Stimulated activated CD4-positive, alpha-beta T cell treated with anti-CD3 and anti-CD28 coated beads, Interleukin-15, amount 100 ng/mL, for 24 hours (primary cell): ENCODE measurements around the gene MRPL32.

ENCODE experiments used
- DNase-seq: peaks from one replicate; pipeline ENCODE4 v3.0.0-alpha.2; 2020

The MRPL32 gene

DNA sequence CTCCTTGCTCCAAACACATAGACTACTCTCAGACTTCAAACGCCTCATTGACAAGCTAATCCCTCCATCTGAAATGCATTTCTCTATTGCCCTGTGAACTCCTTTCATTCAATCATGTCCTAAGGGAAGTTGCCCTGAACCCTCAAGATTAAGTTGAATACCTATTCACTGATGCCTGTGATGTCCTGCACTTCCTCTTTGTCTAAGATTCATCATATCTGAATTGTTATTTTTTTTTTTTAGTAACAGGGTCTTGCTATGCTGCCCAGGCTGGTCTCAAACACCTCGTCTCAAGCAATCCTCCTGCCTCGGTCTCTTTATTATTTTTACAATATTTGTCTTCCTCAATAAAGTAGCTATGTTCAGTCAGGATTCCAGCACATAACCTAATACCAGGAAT, 3.4 kb upstream of the MRPL32 start:
- DNase-seq, result no peak

DNA sequence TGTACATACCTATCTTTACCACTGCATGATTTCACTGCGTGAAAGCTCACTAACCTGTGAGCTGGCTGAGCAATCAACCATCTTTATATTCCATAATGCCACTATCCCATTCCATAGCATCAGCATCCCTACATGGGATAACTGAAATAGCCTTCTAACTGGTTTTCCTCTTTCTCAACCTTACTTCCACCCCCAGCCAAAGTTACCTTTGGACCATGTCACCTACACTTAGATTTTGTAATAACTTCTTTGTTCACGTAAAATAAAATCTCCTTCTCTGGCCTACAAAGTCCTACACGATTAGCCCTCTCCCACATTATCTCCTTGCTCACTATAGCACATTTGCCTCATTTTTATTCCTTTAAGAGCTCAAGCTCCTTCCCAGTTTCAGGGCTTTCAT, 2.7 kb upstream of the MRPL32 start:
- DNase-seq, result no peak

DNA sequence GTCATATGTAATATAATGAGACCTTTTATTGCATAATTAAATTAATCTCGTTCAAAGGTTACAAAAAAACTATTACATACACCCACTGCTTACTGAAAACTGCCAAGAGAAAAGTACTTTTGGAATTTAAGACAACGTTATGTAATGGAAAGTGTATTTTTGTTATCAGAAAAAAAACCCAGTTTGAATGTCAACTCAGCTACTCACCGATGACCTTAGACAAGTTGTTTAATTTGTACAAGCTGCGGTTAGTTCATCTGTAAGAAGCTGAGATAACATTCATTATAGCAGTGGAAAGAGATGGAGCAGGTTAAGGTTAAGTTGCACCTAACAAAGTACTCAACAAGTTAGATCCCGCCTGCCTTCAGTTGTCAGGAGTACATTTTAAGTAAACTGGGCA, 1.3 kb upstream of the MRPL32 start:
- DNase-seq, result no peak

DNA sequence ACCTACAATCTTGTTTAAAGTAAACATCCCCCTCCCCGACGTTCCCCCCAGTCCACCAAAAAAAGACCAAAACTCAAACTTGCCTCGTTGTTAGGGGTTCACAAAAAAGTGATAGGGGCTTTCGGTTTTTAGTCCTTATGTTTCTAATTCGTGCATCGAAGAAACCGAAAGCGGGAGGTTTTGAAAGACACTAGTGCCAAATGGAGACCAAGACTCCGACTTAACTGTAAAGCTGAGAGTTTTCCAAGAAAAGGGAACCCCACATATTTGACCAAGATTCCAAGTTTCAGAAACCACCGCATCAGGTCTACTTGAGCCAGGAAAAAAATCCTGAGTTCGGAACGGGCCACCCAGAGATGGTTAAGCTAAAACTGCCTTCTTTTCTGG, 736 bp upstream of the MRPL32 start:
- DNase-seq, result no peak

DNA sequence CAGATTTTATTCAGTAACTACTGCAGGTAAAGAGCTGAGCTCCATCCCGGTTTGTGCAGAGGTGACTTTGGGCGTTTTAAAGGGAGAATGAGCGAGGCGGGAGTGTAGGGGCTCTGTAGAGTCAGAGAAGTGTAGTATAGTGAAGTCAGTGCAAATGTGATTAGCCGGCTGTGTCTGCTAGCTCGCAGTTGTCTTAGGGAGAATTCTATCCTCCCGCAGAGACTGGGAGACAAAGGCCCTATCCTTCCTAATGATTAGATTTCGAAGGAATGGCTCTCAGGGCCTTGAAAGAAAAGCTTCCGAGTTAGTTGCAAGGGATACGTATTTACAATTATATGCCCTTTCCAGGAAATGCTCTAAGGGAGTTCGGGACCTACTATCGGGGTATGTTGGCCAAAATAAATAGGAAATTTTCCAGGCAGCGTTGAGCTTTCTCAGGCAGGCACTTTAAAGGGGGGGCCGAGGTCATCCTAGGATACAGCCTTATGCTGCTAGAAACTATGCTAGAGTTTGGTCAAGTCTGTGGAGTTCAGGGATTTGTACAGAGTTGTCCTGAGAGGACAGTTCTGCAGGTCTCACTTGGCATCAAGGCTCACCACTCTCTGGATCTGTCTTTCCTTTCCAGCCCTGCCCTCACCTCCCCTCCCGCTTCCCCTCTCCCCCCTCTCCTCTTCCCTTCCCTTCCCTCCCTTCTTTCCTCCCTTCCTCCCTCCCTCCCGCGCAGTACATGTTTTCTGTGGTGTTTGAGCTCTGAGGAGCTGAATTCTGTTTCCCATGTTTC, 825 bp downstream of the MRPL32 start:
- DNase-seq, result no peak

DNA sequence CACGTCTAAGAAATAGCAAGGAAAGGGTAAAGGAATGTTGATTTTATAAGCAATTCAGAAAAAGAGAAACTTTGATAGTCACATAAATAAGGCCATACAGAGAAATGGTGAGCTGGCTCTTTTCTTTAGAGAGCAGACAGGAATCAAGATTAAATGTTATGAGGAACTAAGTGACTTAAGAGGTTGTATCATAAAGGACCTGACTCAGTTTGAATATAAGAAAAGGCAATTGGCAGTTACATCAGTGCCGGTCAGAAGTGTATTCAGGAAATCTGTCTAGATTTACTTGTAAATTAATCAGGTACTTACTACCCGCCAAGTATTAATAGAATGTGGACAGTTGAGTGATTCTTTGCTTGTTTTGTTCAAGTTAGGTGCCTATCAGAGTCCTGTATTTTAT, 2.1 kb downstream of the MRPL32 start:
- no peak for DNase-seq

DNA sequence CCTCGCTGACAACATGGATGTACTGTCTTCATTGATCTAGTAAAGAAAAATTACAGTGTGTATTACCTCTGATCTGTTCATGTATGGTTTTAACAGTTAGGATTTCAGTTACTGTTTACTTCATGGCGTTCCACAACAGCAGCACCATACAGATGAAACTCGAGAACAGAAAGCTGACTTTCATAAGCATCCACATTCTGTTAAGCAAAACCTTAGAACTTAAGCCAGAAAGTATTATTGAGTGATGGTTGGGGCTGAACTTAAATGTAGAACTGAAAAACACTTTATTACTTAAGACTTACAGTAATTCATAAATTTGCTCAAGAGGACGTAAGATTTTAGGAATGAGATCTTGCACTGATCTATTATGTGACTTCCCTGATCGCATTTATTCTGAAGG, 3.7 kb downstream of the MRPL32 start:
- DNase-seq, result no peak

DNA sequence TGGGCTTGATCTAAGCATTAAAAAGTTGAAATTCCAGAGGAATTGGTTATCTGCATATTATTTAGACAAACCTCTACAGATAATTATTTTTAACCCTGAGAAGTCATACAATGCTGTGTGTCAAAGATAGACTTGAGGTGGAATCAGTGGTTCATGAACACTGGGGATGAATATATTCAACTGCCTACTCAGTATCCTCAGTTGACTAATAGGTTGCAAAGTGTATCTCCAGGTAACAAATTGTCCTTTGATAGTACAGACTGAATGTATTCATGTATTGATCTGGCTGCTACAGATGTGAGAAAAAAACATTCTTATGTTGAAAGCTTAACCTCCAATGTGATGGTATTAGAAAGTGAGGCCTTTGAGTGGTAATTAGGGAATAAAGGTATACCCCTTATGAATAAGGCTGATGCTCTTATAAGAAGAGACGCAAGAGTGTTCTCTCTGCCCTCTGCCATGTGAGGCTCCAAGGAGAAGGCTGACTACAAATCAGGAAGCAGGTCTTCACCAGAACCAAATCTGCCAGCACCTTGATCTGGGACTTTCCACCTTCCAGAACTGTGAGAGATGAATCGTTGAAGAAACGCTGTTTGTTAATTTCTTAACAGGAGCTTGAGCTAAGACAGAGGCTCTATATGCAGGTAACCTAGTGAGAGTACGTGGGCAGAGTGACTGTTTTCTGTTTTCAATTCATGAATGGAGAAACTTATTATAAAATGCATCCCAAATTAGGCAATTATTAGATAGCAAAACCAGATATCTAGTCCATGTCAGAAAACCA, 7.5 kb downstream of the MRPL32 start:
- DNase-seq, result peak; percentile 15

DNA sequence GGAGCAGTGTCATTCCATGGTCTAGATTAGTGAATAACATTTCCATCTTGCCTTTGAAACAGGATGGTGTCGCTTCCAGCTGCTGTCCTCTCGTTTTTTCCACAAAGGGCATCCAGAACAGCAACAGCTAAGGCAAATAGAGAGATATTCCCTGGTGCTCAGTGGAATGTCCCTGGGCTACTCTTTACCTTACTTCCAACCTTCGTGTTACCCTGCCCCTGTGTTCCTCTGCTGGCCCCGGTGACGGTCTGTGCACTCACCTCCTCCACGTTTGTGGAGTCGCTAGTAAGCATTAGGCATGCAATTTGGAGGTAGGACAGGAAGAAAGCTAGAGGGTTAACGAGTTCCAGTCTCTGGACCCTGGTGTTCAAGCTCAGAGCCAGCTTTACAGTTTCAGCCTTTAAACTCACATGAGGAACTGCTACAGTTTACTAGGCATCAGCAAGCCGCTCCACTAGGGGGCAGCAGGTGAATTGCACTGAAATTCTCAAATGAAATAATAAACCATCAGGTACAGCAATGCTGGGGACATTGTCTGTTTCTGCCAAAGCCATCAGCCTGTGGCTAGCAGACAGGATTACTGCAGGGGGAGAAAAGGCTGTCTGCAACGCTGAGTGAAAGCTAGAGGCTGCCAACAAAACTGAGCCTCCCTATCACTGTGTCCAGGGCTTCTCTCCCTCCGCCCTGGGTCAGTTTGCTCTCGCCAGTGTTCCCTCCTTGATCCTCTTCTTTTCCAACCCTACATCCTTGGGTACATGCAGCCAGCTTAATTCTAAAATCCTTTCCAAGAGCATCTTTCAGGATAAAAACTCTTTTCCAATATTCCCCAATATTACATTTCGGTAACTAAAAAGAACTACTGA, 9.0 kb downstream of the MRPL32 start:
- peak; percentile 86 for DNase-seq

DNA sequence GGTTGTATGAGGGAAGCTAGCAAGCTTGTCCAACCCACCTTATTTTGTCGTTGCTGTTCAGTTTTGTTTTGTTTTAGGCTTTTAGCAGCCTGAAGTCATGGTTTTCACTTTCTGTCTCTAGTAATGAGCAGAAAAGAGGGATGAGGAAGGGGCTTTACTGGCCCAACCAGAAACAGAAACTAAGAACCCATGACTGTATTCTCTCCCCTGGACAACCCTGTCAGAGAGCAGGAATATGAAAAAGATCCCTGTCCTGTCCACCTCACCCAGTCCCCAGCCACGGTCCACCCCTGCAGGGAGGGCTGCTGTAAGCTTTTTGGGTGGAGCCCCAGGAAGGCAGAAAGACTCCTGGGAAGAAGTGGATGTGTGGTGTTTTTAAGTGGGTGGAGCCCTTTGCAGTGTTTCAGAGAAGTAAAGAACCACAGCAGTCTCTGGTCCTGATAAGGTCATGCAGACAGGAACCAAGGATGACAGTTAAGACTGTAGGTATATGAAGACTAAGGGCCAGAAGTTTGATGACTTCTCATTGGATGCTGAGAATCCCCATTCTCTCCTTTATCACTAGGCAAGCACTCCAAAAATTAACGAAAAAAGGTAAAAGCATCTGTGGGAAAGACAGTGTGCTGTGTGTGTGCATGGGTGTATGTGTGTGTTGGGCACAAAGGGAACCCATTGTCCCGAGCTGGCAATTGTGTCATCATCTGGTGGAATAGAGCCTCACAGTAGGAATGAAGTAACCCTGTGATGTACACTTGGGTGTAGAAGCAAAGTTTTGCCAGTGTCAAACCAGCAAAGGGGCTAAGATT, 13.8 kb downstream of the MRPL32 start:
- no peak for DNase-seq

DNA sequence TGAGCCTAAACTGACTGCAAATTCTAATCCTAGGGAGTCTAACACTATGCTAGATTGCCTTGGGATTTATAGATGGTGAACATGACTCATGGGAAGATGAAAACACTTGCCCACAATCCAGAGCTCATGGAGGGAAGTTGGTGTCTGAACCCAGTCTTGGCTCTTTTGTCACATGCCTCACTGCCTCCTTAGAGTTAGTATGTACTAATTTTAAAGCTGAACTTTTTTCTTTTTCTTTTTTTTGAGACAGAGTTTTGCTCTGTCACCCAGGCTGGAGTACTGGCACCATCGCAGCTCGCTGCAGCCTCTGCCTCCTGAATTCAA, 14.4 kb downstream of the MRPL32 start:
- DNase-seq, result no peak

DNA sequence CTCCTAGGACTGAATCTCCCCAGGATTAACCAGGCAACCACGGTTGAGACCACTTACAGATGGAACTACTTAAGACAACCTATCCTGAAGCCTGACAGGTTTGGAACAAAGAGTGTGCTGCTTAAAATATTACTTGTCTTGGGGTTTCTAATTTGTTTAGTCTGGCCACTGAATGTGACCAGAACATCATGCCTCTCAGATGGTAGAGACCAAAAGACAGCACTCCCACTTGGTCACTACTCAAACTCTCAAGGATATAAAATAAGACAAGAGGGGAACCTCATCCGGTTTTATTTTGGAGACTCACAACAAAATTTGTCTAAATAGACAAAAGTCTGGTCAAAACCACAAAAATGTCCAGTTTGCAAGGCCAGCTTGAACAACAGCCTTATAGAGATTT, 15.3 kb downstream of the MRPL32 start:
- DNase-seq, result no peak

DNA sequence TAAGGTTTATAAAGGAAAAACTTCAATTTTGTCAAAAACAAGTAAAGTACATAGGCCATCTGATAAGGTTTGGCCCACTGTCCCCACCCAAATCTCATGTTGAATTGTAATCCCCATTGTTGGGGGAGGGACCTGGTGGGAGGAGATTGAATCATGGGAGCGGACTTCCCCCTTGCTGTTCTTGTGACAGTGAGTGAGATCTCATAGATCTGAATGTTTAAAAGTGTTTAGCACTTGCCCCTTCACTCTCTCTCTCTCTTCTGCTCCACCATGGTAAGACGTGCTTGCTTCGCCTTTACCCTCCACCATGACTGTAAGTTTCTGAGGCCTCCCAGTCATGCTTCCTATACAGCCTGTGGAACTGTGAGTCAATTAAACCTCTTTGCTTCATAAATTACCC, 18.2 kb downstream of the MRPL32 start:
- no peak for DNase-seq

DNA sequence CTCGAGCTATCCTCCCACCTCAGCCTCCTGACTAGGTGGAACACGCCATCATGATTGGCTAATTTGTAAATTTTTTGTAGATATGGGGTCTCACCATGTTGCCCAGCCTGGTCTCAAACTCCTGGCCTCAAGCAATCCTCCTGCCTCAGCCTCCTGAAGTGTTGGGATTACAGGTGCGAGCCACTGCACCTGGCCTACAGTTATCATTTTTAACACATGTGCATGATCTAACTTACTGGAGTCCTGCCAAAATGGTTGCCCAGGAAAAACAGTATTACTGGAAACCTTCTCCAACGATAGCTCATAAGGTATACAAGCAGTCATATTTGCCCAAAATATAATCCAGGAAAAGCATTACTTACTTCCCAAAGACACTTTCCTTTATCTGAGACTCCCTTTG, 20.2 kb downstream of the MRPL32 start:
- DNase-seq, result no peak

DNA sequence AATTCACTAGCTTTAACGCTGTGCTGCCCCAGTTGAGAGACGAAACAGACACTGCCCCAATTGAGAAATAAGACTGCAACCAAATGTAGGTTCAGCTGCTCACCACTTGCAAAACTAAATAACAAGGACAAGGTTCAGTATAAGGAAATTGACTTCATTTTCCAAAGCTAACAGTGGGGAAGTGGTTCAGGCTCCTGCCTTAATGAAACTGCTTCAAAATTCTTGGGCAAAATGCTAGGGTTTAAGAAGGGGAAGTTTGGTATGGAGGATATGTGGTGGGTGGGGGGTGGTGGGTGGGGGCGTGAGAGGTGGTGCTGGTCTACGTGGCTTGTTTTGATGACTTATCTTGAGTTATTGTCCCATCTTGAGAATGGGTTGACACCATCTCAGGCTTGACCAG, 21.8 kb downstream of the MRPL32 start:
- no peak for DNase-seq

DNA sequence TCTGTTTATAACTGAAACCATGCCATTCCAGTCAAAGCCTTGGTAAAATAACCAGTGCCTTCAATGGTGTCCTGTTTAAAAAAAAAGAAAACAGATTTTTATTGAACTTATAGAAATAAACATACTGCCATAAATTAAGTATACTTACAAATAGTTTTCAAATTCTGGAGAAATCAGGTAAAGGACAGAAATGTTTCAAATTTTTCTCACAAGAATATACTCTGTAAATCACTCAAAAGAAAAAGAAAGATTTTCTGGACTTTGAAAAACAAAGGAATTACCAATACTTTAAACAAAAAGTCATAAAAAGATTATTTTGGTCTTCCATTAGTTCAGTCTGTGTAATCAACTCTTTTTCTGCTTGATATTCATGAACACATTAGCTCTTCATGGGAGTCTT, 23.9 kb downstream of the MRPL32 start:
- DNase-seq, result no peak

DNA sequence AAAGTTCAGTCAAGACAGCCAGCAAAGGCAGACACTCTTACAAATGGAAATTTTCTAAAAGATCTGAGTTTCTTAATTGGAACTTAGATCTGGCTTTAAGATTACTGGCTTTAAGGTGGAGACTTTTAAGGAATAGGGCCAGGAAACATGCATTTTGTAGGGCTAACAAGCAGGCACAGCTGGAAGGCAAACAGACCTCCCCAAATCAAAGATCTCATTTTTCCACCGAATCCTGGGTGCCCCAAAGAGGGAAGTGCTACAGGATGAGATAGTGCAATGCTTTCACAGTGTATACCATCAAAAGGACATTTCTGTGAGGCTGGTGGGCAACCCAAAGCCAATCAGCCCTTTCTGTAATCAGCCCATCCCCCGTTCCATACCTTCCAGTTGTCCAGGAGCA, 27.4 kb downstream of the MRPL32 start:
- DNase-seq, result no peak

DNA sequence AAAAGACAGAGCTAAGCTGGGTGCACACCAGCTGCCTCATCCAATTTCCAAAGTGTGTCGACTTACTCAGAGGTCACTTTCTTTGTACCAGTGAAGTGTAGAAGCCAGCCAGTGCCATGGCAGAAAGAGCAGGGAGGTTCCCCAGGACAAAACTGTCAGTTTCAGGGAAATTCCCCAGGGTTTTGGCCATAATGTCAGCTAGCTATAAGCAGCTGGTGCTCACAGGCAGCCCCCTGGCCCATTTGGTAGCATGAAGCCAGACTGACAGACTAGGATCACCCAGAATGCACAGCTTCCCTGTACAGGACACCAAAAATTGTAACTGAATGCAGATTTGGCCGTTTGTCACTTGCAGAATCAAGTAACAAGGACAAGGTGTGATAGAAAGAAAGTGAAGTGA, 28.6 kb downstream of the MRPL32 start:
- no peak for DNase-seq

DNA sequence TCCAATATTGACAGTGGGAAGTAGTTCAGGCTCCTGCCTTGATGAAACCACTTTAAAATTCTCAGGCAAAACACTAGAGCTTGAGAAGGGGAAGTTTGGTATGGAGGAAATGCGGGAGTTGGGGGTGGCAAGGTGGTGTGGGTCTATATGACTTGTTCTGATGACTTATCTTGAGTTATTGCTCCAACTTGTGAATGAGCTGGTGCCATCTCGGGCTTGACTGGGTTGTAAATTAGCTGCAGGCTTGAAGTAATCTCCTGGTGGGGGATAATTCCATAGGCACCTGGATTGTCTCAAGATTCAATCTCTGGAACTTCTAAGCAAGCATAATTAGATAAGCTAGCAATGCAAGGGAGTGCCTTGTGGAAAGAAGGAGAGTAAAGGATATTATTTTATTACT, 29.0 kb downstream of the MRPL32 start:
- no peak for DNase-seq

DNA sequence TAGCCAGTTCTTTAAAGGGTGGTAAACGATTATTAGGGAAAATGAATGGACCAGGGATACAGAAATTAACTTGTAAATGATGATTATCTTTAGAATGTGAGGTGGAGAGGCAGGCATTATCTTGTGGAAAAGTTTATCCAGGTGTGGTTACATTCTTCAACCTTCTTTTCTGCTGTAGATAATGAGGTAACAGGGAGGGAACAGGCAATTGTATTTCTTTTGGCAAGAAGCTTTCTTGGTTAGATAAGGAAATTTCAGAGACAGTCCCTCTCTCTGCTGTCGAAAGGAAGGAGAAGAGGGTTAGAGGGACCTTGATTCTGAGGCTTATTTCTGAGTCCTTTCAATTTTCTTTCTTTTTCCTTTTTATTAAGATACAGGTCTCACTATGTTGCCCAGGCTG, 32.1 kb downstream of the MRPL32 start:
- no peak for DNase-seq

DNA sequence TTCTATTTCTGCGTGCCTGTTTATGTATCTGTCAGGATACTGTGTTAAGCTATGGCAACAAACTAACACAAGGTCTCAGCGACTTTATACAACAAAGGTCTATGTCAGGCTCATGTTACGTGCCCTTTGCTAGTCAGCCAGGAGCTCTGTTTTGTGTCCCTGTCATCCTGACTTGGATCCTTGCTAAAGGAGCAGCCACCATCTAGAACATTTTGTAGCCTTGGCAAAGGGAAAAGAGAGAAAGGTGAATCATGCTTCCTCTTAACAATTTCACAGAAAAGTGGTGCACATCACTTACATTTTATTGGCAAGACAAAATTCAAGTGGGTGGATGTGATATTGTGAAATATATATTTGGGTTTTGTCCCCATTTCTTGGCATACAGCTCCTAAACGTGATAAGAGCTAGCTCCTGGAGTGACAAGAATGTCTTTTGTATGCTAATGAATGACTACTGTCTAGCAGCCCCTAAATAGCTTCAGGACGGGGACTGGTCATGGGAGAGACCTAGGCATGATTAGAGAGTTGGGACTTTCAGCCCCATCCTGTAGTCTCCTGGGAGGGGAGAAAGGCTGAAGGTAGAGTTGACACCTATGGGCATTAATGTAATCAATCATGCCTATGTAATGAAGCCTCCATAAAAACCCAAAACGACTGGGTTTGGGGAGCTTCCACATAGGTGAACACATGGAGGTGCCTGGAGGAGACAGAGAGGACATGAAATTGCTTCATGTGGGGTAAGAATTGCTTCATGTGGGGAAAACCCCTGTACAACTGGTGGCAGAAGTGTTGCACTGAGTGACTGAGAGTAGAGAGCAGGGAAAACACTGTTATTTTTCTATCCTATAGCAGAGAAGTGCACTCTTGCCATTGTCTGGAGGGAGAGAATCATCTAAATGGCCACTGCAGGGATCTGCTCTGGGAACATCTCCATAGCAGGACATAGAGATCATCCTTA, 33.0 kb downstream of the MRPL32 start:
- no peak for DNase-seq

DNA sequence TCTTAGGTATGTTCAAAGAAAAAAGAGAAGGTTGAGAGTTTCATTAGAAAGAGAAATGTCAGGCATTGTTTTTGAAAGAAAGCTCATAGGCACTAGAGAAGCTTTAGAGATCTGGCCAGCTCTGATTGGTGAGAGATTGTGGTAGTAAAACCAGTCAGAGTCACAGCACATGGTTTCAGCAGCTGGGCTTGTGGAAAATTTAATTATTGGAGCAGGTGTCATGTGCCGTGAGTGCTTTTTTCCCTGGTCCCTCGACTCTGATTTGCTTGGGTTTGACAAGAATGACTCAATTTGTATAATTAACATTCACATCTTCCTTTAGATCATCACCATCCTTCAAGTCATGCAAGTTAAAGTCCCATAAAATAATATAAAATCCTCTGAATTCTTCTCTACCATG, 35.2 kb downstream of the MRPL32 start:
- DNase-seq, result no peak
